ENCODE data around the gene ULBP2.
"Not testable (repeated sequence)": the region's sequence is repeated elsewhere in the genome, so short reads cannot be mapped to it uniquely, and the experiment has no call there.

Gene ULBP2

DNA sequence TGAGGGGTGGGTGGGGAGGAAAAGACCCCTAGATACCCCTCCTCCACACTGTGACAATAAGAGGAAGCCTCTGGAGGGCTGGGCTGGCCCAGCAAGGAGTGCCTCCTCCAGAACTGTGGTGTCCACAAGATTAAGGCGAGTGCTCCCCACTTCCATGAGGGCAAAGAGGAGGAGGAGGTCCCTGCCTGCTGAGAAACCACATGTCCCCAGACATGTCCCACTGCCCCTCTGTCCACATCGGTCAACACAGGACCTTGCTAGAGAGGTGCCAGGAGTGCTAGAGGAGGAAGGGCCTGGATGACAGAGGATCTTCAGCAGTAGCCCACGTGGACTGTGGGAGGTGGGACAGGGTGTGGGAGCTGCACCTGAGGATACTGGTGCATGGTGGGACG, 22.0 kb upstream of the ULBP2 start:
- no peak for TF ChIP-seq CTCF (IDR thresholded peaks at IDR 0.05; ENCODE audit: low read depth, low read length)
- Histone ChIP-seq H3K27me3 (ENCODE audit: insufficient read depth, low read depth, severe bottlenecking) (peaks cover 39% of the 10 kb centered on the region), H3K4me3 (ENCODE audit: low read depth, low read length) (no peak overlapping the region), H3K27ac (no peak overlapping the region), H3K36me3 (no peaks in the 10 kb centered on the region), H3K9me3 (ENCODE audit: severe bottlenecking) (no peaks in the 10 kb centered on the region)
- no peak for DNase-seq

- H3K27me3 ChIP-seq (ENCODE audit: insufficient read depth, low read depth, severe bottlenecking) = peaks cover 47% of the 10 kb centered on the region
- no peak for DNase-seq
- H3K9me3 ChIP-seq (ENCODE audit: severe bottlenecking) = no peaks in the 10 kb centered on the region
- H3K36me3 ChIP-seq = no peaks in the 10 kb centered on the region
- no peak for TF ChIP-seq CTCF (IDR thresholded peaks at IDR 0.05; ENCODE audit: low read depth, low read length)
- H3K4me3 ChIP-seq (ENCODE audit: low read depth, low read length) = no peak overlapping the region
- no peak overlapping the region for H3K27ac ChIP-seq
Observed at GRCh38 chr6:149921361-149921760, 20.5 kb upstream of the ULBP2 start.

DNA sequence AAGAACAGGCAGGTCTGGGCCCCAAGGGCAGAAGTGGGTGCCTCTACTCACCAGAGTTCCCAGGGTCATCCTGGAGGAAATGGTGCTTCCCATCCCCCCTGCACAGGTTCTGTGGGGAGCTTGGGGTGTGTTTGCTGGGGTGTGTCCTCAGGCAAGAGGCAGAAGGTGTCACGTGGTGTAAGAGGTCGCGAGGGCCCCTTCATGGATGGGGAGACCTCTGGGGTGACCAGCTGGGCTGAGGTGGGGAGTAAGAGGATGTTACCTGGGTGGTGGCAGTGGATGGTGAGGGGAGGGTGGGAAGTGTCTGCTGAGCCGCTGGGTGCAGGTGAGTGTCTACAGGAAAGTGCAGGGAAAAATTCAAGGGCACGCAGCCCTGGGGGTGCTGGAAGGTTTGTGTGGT, 19.7 kb upstream of the ULBP2 start:
- Histone ChIP-seq H3K4me3 (ENCODE audit: low read depth, low read length) (peak overlapping the region; percentile 44; the same call in 1 of the 2 replicates), H3K27me3 (ENCODE audit: insufficient read depth, low read depth, severe bottlenecking) (peaks cover 47% of the 10 kb centered on the region)
- H3K36me3 ChIP-seq; H3K9me3 ChIP-seq (ENCODE audit: severe bottlenecking); DNase-seq; H3K27ac ChIP-seq: not testable (repeated sequence)

DNA sequence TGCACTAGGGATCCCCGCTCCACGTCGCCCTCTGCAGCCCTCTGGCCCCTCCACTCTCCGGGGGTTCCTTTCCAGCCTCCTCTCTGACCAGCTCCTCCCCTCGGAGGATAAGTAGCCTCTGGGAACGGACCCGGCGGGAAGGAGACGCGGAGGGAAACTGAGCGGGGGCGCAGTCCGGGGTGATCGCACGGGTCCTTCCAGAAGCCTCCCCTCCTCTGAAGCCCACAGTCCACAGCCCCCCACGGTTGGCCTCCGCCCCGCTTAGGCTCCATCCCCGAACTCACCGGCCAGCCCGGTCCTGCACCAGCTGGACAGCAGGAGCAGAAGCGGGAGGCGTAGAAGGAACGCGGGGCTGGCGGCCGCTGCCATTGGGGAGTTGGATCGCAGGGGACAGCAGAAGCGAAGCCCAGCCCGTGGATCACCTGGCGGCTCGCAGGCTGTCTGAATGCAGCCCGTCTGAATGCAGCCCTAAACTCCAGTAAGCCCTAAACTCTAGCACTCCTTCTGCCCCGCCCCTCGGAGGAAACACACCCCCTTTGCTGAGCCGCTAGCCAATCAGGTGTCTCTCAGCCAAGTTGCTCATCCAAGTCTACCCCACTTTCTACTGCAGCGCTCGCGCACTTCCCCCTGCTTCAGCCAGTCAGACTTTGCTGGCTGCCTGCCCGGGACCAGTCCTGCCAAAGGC, 19.0 kb upstream of the ULBP2 start, which contains the start of gene RAET1G:
Gene RAET1G (minus strand): TSS at position 480 of the 685 bp plus-strand sequence. CDS start 111 bp downstream, at position 369.
- H3K9me3 ChIP-seq (ENCODE audit: severe bottlenecking) = no peaks in the 10 kb centered on the region
- peak within 1 kb of the TSS; percentile 44 for H3K4me3 ChIP-seq (ENCODE audit: low read depth, low read length)
- peaks cover 51% of the 10 kb centered on the region for H3K27me3 ChIP-seq (ENCODE audit: insufficient read depth, low read depth, severe bottlenecking)
- no peak for TF ChIP-seq CTCF (IDR thresholded peaks at IDR 0.05; ENCODE audit: low read depth, low read length)
- H3K27ac ChIP-seq = no peak within 1 kb of the TSS
- peak; percentile 89 for DNase-seq
- no peaks in the 10 kb centered on the region for H3K36me3 ChIP-seq

- no peaks in the 10 kb centered on the region for H3K36me3 ChIP-seq
- no peak overlapping the region; the same call in 1 of the 2 replicates for H3K4me3 ChIP-seq (ENCODE audit: low read depth, low read length)
- TF ChIP-seq CTCF (IDR thresholded peaks at IDR 0.05; ENCODE audit: low read depth, low read length) = no peak
- no peaks in the 10 kb centered on the region for H3K9me3 ChIP-seq (ENCODE audit: severe bottlenecking)
- DNase-seq = no peak
- H3K27ac ChIP-seq = no peak overlapping the region
- peaks cover 48% of the 10 kb centered on the region for H3K27me3 ChIP-seq (ENCODE audit: insufficient read depth, low read depth, severe bottlenecking)
Observed at GRCh38 chr6:149923327-149923986, 18.4 kb upstream of the ULBP2 start.

DNA sequence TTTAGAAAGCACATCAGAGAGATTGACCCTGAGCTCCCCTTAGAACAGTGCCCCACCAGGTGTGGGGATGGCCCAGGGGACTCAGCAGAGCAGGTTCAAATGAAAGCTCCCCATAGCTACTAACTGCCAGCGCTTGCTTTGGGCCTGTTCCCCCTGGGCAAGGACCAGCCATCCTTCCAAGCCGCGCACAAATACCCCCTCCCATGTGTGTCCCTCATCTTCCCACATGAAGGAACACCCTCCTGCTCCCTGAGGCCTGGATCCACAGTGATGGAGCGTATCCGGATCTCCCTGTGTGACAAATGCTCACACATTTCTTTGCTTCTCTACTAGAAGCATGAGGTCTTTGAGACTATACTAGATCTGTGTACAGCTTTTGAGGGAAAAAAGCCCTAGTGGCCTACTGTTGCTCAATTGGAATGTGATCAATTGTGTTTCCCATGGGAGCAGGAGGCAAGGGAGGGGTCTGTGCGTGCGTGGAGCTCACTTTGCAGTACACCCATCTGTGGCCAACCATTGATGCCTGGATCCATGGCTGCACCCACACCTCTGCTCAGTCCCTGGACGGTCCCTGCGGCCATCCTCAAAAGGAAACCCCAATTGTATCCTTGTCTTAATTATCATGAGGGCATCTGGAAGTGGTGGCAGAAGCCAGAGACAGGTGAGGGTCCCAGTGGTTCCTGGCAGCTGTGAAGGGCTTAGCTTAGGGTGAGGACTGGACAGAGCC, 17.4 kb upstream of the ULBP2 start:
- DNase-seq = no peak
- H3K9me3 ChIP-seq (ENCODE audit: severe bottlenecking) = no peaks in the 10 kb centered on the region
- H3K27ac ChIP-seq = no peak overlapping the region
- no peaks in the 10 kb centered on the region for H3K36me3 ChIP-seq
- no peak for TF ChIP-seq CTCF (IDR thresholded peaks at IDR 0.05; ENCODE audit: low read depth, low read length)
- no peak overlapping the region for H3K4me3 ChIP-seq (ENCODE audit: low read depth, low read length)
- peaks cover 51% of the 10 kb centered on the region for H3K27me3 ChIP-seq (ENCODE audit: insufficient read depth, low read depth, severe bottlenecking)
